IPS-NIHi11 (cell line): ENCODE measurements around the gene SMAD7.

Experiments used
- DNase-seq: peaks from one replicate; pipeline ENCODE4 v3.0.0; 2012; ENCODE audit warnings: mixed read lengths, low spot score

The SMAD7 gene

GRCh38 chr18:48959921-48960920 lies 9.5 kb upstream of the SMAD7 start:
- peak; percentile 62 for DNase-seq

GRCh38 chr18:48959551-48959920 lies 8.8 kb upstream of the SMAD7 start:
- DNase-seq: no peak

- DNase-seq: no peak
Measured at GRCh38 chr18:48958951-48959350, 8.2 kb upstream of the SMAD7 start.

DNA sequence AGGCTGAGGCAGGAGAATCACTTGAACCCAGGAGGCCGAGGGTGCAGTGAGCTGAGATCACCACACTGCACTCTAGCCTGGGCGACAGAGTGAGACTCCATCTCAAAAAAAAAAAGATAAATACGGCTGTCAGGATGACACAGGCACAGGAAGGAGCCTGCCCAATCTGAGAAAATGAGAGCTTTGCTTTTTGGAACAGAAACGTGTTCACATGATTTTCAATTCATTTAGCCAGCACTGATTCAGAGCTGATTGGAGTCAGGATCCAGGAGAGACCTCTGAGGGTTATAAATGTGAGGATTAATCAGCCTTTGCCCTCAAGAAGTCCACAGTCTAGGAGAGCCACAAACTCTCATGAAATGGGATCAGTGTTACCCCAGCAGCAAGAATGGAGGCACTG lies 6.9 kb upstream of the SMAD7 start:
- DNase-seq: no peak

- no peak for DNase-seq
Measured at GRCh38 chr18:48957136-48957535, 6.4 kb upstream of the SMAD7 start.

DNA sequence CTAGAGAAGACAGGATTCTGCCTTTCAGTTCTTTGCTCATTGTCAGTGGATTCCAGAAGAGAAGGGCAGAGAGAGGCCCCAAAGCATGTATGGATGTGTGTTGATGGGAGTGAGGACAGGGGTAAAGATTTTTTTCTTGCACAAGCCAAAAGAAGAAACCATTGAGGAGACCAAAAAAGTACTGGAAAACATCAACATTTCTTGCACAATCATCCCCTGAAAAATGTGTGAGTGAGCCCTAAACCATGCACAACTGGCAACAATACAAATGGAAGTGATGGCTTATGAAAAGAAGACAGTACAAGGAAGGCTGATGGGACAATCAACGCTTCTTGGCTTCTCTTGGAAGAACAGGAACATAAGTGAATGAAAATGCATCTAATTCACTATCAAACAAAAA lies 5.6 kb upstream of the SMAD7 start:
- no peak for DNase-seq

- no peak for DNase-seq
Measured at GRCh38 chr18:48955830-48956261, 5.1 kb upstream of the SMAD7 start.

DNA sequence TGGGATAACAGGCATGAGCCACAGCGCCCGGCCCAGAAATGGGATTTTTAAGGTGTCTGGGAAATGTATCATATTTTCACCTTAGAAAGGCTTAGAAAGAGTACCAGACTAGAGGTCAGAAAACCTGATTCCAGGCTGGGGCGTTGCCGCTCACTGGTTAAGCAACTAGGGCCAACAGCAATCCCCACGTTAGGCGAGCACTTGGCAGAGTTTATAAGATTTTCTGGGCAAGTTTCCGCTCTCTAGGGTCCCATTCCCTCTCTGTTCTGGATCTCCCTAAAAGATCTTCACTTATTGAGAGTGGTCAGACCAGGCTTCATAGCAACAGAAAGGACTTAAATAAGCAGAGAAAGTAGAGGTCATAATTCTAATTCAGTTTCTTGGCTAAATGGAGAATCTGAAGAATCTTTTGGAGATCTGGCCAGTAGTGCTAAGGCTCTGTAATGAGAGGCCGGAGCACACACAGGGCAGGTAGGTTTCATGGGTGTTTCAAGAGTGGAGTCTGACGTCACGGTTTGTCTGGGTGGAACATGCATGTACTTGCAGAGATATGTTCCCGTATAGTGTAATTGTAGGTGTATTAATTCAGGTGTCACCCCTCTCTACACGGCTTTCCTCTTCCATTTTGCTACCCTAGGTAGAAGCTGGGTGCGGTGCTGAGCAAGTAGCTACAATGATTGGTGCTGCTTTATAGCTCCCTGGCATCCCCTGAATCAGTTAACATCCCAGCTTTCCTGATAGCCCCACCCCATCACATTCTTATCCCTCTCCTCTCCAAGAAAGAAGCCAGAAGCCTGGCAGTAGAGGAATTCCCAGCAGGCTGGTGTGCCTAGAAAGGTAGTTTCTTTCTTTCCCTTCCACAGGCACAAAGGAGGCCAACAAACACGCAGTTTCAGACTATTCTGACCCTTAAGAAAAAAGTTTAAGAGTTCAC lies 4.4 kb upstream of the SMAD7 start:
- no peak for DNase-seq

- no peak for DNase-seq
Measured at GRCh38 chr18:48953104-48953706, 2.4 kb upstream of the SMAD7 start.

DNA sequence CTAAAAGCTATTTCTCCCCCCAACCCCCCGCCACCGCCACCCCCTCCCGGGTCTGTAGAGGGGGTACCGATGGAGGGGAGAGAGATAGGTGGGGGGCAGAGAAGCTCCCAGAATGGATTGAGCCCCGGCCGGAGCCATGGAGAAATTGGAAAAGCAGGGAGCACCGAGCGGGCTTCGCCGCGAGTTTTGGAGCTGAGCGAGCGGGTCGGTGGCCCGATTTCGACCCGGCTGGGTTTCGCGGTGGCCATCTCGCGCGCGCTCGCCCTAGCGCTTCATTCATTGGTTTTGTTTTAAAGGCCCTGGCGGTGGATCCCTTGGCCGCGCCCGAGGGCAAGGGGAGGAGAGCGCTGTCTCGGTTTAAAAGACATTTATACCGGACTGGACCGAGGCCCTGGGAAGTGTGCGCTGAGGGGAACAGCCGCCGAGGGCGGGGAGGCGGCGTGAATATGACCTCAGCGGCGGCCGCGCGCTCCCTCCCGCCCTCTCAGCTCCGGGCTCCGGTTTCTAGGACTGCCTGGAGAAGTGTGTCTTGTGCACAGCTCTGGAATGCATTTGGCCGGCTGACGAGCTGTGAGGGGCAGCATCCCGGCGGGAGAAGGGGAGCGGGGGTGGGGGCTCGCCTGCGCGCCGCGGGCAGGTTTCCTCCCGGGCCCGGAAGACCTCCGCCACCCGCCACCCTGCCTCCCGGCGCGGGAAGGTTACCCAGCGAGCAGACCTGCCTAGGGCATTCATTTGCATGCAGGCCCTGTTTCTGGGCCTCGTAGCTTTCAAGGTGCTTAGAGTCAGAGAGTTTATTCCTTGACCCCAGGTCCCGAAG lies 1.7 kb upstream of the SMAD7 start:
- DNase-seq: peak; percentile 71

GRCh38 chr18:48951448-48952286 lies 902 bp upstream of the SMAD7 start:
- peak; percentile 84 for DNase-seq

DNA sequence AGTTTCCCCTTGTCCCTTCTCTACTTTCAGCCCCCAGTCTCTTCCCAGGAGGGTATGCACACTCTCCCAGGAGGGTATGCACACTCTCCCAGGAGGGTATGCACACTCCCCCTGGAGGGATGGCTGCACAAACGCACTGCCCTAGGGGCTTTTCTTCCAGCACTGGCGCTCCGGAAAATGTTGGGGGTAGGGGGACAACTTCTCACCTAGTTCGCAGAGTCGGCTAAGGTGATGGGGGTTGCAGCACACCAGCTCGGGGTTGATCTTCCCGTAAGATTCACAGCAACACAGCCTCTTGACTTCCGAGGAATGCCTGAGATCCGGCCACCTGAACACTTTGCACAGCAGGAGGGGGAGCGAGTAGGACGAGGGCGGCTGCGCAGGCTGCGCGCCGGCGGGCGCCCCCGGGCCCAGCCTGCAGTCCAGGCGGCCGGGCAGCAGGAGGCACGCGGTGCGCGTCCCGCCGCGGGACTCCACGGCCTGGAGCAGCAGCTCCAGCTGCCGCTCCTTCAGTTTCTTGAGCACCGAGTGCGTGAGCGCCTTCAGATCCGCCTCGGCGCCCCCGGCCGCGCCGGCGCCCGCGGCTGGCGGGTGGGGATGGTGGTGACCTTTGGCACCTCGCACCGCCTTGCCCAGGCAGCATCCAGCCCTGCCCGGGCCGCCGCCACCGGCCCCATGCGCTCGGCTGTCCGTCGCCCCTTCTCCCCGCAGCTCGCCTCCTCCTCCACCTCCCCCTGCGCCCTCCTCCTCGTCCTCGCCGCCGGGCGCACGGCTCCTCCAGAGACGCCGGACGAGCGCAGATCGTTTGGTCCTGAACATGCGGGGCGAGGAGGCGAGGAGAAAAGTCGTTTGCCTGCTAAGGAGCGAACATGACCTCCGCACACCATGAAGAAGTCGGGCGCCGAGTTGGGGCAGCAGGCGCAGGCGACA lies 894 bp downstream of the SMAD7 start:
- peak; percentile 65 for DNase-seq

GRCh38 chr18:48949050-48949605 lies 1.6 kb downstream of the SMAD7 start:
- DNase-seq: no peak

DNA sequence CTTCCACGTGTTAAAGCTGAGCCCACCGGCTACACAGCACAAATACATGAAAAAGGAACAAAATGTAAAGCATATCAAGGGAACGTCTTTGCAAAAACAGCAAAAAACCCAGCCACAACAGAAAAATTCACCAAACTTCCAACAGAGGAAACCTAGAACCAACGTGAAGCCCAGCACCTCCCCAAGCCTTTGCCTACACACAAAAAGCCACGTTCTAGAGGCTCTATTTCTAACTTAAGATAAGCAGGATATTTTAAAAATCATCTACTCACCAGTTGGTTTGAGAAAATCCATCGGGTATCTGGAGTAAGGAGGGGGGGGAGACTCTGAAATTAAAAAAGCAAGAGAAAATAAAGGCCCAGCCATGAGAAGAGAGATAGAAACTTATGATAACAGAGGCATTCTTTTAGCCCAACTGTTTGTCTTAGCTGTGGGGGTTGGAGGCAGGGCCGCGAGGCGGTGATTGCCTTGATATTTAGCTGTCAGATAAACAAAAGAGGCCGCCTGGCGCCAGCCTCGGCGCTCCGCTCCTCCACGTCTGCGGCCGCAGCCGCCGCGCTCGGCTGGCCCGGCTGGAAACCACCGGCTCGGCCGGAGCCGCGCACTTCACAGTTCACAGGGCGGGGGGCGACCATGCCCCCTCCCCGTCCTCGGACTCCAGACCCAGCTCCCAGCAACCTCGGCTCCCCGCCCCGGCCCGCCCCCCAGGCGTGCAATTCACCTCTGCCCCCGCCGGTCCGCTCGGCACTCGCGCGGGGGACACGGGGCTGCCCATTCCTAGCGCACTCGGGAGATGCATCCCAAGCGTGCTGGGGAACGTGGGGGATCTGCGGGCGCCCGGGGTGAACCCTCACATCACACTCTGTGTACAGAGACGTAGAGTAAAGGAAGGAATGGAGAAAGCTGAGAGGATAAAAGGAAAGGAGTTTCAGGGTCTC lies 2.4 kb downstream of the SMAD7 start:
- DNase-seq: peak; percentile 75

DNA sequence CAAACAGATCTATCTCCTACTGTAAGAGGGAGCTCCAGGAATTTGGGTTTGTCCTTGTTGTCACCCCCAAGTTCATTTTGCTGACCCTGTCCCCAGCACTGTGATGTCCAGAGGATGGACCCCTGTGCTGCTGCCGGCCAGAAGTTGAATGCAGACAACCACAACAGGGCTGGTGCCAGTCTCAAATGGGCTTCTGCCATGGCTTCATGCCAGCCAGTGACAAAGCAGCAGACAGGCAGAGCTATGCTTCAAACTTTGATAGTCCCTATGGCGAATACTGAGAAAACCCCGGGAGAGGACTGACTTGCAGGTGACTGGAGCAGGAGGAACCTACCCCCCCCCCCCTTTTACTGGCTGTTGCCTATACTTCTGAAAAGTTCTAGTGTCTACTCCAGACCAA lies 3.2 kb downstream of the SMAD7 start:
- no peak for DNase-seq

GRCh38 chr18:48947092-48947491 lies 3.7 kb downstream of the SMAD7 start:
- no peak for DNase-seq

DNA sequence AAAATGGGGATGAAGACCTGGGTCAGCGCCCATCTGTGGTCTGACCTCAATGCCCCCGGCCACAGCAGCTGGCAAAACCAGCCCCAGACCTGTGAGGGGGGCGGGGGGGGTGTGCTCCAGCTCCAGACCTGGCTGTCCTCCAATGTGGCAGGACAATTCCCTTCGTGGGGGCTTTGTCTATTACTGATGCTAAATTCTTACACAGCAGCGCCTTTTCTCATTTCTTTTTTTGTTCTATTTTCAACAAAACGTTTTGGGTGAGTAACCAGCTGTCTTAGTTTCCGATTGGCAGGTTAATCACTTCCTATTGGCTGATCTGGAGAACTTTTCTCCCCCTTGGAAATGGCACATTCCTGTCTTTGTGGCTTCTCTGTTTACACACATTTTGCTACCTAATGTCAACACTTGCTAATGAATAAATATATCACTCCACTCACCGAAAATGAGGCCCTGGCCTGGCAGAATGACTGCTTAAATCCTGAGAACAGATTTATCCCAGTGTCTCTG lies 4.4 kb downstream of the SMAD7 start:
- no peak for DNase-seq

DNA sequence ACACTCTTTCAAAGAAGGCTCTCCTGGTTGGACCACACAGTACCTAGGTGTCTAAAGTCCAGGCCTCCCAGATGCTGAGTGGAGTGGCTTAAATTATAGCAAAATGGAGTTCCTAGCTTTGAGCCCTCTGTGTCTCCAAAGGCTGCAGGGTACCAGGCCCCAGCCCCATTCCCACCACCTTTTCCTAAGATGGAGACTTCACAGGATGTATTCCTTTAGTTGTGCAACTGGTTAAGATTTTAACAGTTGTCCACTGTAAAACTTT lies 4.9 kb downstream of the SMAD7 start:
- no peak for DNase-seq
